Measurements from ENCODE around the gene IFNA21.

- TF ChIP-seq POLR2A (IDR thresholded peaks at IDR 0.05; ENCODE audit: extremely low read depth, insufficient read length) (no peak), MYC (IDR thresholded peaks at IDR 0.05; ENCODE audit: low read depth, low read length) (no peak)
These were observed 44.7 kb downstream of the IFNA21 start for GRCh38 chr9:21121595-21122251.
